Prostate gland (tissue), 2 donors: ENCODE results near the gene DDOST. TPM values are rescaled to one million over a fixed set of nuclear protein-coding genes. Genes with fewer than 3 reads are reported as not detected.
A peak's percentile ranks its signal among the peaks of the same experiment; 100 is the strongest.

Source experiments
- DNase-seq: peaks from one replicate; pipeline ENCODE4 v3.0.0-alpha.2; 2019; ENCODE audit warnings: low spot score
- H3K27ac ChIP-seq, 2 donors: fragments of 200-600 bp; sonication (generic); 2 replicates each; pipeline ENCODE4 v1.5.1; 2017 to 2019
- H3K27me3 ChIP-seq: fragments of 200-600 bp; sonication (generic); replicated peaks from 2 replicates; pipeline ENCODE4 v1.5.1; 2019; ENCODE audit not compliant: insufficient read depth
- H3K36me3 ChIP-seq, 2 donors: fragments of 200-600 bp; sonication (generic); 1 replicate in 1 of 2; 2 replicates in 1 of 2; pipeline versions ENCODE4 v1.5.1 to v1.8.1; 2017 to 2019
- H3K4me1 ChIP-seq: fragments of 200-600 bp; sonication (generic); replicated peaks from 2 replicates; pipeline ENCODE4 v1.5.1; 2019
- H3K4me3 ChIP-seq, 2 donors: fragments of 200-600 bp; sonication (generic); 2 replicates each; pipeline ENCODE4 v1.5.1; 2017 to 2019
- H3K9me3 ChIP-seq: fragments of 200-600 bp; sonication (generic); 2 replicates; pipeline ENCODE4 v1.5.1; 2017
- CTCF ChIP-seq, 4 experiments: fragments of 200-600 bp in 2 of 4; fragments of 450-650 bp in 2 of 4; sonication (generic) in 2 of 4; IDR thresholded peaks; 1 replicate in 3 of 4; 2 replicates in 1 of 4; pipeline ENCODE4 v1.5.1; 2016 to 2019; ENCODE audit warnings: antibody characterized with exemption in 4 of 4, mild to moderate bottlenecking in 2 of 4, moderate library complexity in 2 of 4
- POLR2A ChIP-seq: fragments of 450-650 bp; IDR thresholded peaks from one replicate; pipeline ENCODE4 v1.6.1; 2016; ENCODE audit warnings: antibody characterized with exemption, mild to moderate bottlenecking
- POLR2AphosphoS5 ChIP-seq: sonication (generic); formaldehyde crosslinking; IDR thresholded peaks from one replicate; pipeline ENCODE4 v1.6.1; 2017; ENCODE audit warnings: antibody characterized with exemption
- WGBS: methylation state at CpG from one replicate; pipeline ENCODE4 v1.1.5; 2018; 5-methylcytosine and 5-hydroxymethylcytosine counted together
- intact Hi-C: fragments of 100-400 bp; cut with DNase I; formaldehyde crosslinking; loops from one replicate; pipeline ENCODE4 v1.14.2; 2022
- total RNA-seq, 2 donors: library from RNA; depleted of rRNA; stranded (reverse); fragments of >200 nt; gene quantifications; one replicate each; pipeline ENCODE4 v1.1.0, GENCODE V29; 2016

The DDOST gene
- total RNA-seq, 2 donors from 2014 or later: 223 to 264 TPM

DNA sequence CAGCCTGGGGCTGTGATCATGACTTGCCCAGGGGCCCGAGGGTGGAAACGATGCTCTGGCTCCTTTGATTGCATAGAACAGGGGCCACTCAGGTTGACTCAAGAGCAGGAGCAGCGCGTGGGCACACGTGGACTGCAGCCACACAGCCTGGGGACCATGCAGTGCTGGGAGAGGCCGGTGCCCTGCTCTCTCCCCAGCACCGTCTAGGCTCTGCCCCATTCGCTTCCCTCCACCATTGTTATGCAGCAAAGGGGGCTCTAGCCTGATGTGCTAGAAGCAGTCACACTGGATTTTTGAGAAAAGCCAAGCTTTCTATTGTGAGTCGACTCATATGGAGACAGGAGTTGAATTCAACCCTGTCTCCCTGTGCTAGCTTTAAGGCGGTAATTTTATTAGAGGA, 19.2 kb downstream of the DDOST start:
- intact Hi-C loops: no loop called here
- TF ChIP-seq POLR2A: no peak
- no peak for TF ChIP-seq CTCF (IDR thresholded peaks at IDR 0.05)
- no peak for TF ChIP-seq POLR2AphosphoS5
- peaks cover 3 to 13% of the 10 kb centered on the region in 2 donors for H3K36me3 ChIP-seq

GRCh38 chr1:20640183-20640597, 21.0 kb downstream of the DDOST start:
- Histone ChIP-seq H3K36me3 (peaks cover 3 to 13% of the 10 kb centered on the region in 2 donors), H3K4me3 (no peak overlapping the region), H3K4me1 (no peaks in the 10 kb centered on the region), H3K27ac (no peak overlapping the region), H3K9me3 (no peaks in the 10 kb centered on the region), H3K27me3 (no peaks in the 10 kb centered on the region)
- intact Hi-C loops: no loop called here
- peak; percentile 19 for DNase-seq
- 26% methylated on average over 6 of the region's 6 CpGs for WGBS
- TF ChIP-seq POLR2AphosphoS5 (no peak), CTCF (IDR thresholded peaks at IDR 0.05) (peak; percentile 46 to 79 (median 76)), POLR2A (no peak)

More for the DNA sequence above, 19.2 kb downstream of the DDOST start:
- Histone ChIP-seq H3K27me3 (no peaks in the 10 kb centered on the region), H3K27ac (no peak overlapping the region), H3K9me3 (no peaks in the 10 kb centered on the region), H3K4me1 (no peaks in the 10 kb centered on the region), H3K4me3 (no peak overlapping the region)
- no peak for DNase-seq
- 72% methylated on average over 10 of the region's 10 CpGs for WGBS

DNA sequence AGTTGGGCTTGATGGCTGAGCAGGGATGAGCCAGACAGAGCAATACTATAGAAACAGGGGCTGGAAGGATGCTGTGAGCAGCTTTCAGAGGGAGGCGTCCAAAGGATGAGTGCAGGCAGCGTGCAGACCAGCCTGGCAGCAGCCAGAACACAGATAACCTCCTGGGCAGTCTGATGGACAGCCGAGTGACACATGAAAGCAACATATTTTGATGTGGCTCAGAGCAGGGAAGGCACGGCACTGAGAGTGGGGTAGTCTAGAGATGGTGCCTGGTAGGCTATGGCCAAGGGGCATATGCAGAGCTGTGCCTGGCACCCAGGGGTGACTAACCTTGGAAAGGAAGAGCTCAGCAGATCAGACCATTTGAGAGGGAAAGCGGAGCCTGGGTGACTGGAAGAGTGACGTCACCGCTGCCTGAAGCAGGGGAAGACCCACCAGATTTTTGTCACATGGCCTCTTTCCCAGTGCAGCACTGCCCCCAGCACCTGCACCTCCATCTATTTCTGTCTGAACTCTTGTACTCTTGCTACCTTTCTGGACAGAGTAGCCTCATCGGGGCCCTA, 24.3 kb downstream of the DDOST start:
- Histone ChIP-seq H3K27ac (no peak overlapping the region), H3K27me3 (no peaks in the 10 kb centered on the region), H3K9me3 (no peaks in the 10 kb centered on the region), H3K36me3 (peaks cover 0 to 4% of the 10 kb centered on the region in 2 donors), H3K4me3 (no peak overlapping the region), H3K4me1 (peaks cover 2% of the 10 kb centered on the region)
- no peak for DNase-seq
- intact Hi-C loops: no loop called here
- WGBS: 95% methylated on average over 8 of the region's 8 CpGs
- TF ChIP-seq POLR2A (no peak), POLR2AphosphoS5 (no peak), CTCF (IDR thresholded peaks at IDR 0.05) (no peak)

DNA sequence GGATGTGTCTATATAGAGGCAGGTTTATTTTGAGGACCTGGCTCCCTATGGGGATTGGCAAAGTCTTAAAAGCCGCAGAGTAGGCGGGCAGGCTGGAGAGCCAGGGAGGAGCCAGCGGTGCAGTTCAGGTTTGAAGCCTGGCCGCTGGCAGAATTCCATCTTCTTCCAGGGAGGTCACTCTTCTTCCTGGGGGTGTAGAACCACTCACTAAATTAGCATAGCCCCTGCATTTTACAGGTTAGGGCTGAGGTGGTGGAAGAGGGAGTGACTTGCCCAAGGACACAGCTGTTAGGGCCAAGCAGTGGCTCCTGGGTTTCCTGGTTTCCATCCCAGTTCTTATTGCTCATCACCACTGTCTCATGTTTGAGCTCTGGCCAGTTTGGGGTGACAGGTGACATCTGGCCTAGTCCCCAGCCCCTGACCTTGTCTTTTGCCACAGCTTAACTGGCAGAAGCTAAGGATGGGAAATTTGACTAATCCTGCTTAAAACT, 26.5 kb downstream of the DDOST start:
- H3K4me1 ChIP-seq: peaks cover 2% of the 10 kb centered on the region
- H3K4me3 ChIP-seq: peak overlapping the region; percentile 96 to 97
- H3K9me3 ChIP-seq: no peaks in the 10 kb centered on the region
- H3K27ac ChIP-seq: peak overlapping the region; percentile 96 to 97
- TF ChIP-seq POLR2A (no peak), CTCF (IDR thresholded peaks at IDR 0.05) (no peak), POLR2AphosphoS5 (no peak)
- 13% methylated on average over 4 of the region's 4 CpGs for WGBS
- H3K36me3 ChIP-seq: peaks cover 0 to 4% of the 10 kb centered on the region in 2 donors
- DNase-seq: peak; percentile 27
- intact Hi-C loops: loop anchor here (2.0 kb wide), 1 partner anchor 112 kb away; no protein-coding TSS in a partner anchor
- no peaks in the 10 kb centered on the region for H3K27me3 ChIP-seq

- Histone ChIP-seq H3K27me3 (no peaks in the 10 kb centered on the region), H3K4me1 (peaks cover 2% of the 10 kb centered on the region), H3K27ac (peak overlapping the region; percentile 96 to 97), H3K36me3 (peaks cover 0 to 4% of the 10 kb centered on the region in 2 donors), H3K4me3 (peak overlapping the region; percentile 96 to 97), H3K9me3 (no peaks in the 10 kb centered on the region)
- WGBS: 2% methylated on average over 11 of the region's 11 CpGs
- intact Hi-C loops: loop anchor here (2.0 kb wide), 1 partner anchor 111 kb away; no protein-coding TSS in a partner anchor
- no peak for DNase-seq
- TF ChIP-seq CTCF (IDR thresholded peaks at IDR 0.05): no peak
- TF ChIP-seq POLR2AphosphoS5: no peak
- TF ChIP-seq POLR2A: no peak
Observed at GRCh38 chr1:20634065-20634593, 27.0 kb downstream of the DDOST start.
